K562 (cell line): ENCODE measurements around the gene TPCN1. TPM values are rescaled to one million over a fixed set of nuclear protein-coding genes. Genes with fewer than 3 reads are reported as not detected.

Experiments
- ATAC-seq: fragments of 200-7000 bp; cut with Tn5 transposase; 3 replicates; pipeline ENCODE4 v1.9.1; 2020; ENCODE audit warnings: moderate library complexity
- BruUV-seq: library from RNA; stranded (reverse); fragments of 400-500 nt; replicated peaks from 2 replicates; lab custom pipeline; 2021; lab: Mats Ljungman, UMichigan
- CTCF ChIA-PET: fragments of 300-600 bp; formaldehyde crosslinking; extraction: SDS; loops from one replicate; lab custom pipeline; 2021; ENCODE audit warnings: low intra/inter-chr PET ratio; lab: Yijun Ruan, JAX
- POLR2A ChIA-PET: fragments of 300-600, 350-650 bp; sonication (Branson Sonifier 250); formaldehyde crosslinking; extraction: SDS; loops from one replicate; lab custom pipeline; 2021; ENCODE audit warnings: antibody characterized with exemption, inconsistent platforms; lab: Yijun Ruan, JAX
- DNase-seq, 4 experiments: peaks; one replicate each; pipeline versions ENCODE4 v3.0.0 to v3.0.0-alpha.2; 2011 to 2018; ENCODE audit warnings: low spot score in 3 of 4, mixed read lengths in 3 of 4; ENCODE audit errors: extremely low read depth in 1 of 4
- FAIRE-seq: peaks from 2 replicates; lab custom pipeline; 2011; peaks lifted over from hg19 to GRCh38; lab: Jason Lieb, UNC
- H2AFZ ChIP-seq: 2 replicates; pipeline ENCODE4 v1.6.0; 2011; ENCODE audit warnings: low read depth, low read length, control low read depth, inconsistent platforms
- H3K27ac ChIP-seq: fragments of 200-600 bp; 3 replicates; pipeline ENCODE4 v1.8.0; 2011; ENCODE audit warnings: low read depth, mild to moderate bottlenecking, control low read depth, inconsistent platforms, low read length, moderate library complexity, mixed read lengths; ENCODE audit errors: extremely low read depth
- H3K27me3 ChIP-seq, 2 experiments: fragments of 300-600 bp in 1 of 2; 2 replicates in 1 of 2; 3 replicates in 1 of 2; pipeline versions ENCODE4 v1.6.0 to v1.8.0; 2011; ENCODE audit warnings: inconsistent platforms in 2 of 2, low read length in 2 of 2, mild to moderate bottlenecking in 1 of 2, mixed read lengths in 1 of 2, moderate library complexity in 1 of 2; ENCODE audit not compliant: control insufficient read depth in 2 of 2, insufficient read depth in 2 of 2
- H3K36me3 ChIP-seq: fragments of 300-600 bp; 3 replicates; pipeline ENCODE4 v1.8.0; 2011; ENCODE audit warnings: mild to moderate bottlenecking, low read length, inconsistent platforms; ENCODE audit not compliant: control insufficient read depth, insufficient read depth
- H3K4me1 ChIP-seq, 2 experiments: fragments of 200-600 bp in 1 of 2; replicated peaks in 1 of 2; 2 replicates in 1 of 2; 3 replicates in 1 of 2; pipeline versions ENCODE4 v1.5.1 to v1.8.0; 2011; ENCODE audit warnings: inconsistent platforms in 2 of 2, low read length in 2 of 2, mild to moderate bottlenecking in 1 of 2, mixed read lengths in 1 of 2, moderate library complexity in 1 of 2; ENCODE audit not compliant: control insufficient read depth in 2 of 2, insufficient read depth in 2 of 2
- H3K4me2 ChIP-seq: 2 replicates; pipeline ENCODE4 v1.6.1; 2011; ENCODE audit warnings: low read length, control low read depth, inconsistent platforms, mixed read lengths; ENCODE audit not compliant: insufficient read depth
- H3K4me3 ChIP-seq: fragments of 200-600 bp; sonication (generic), shearing (Covaris generic); 2 replicates; pipeline ENCODE4 v1.5.1; 2016; ENCODE audit warnings: control low read depth, inconsistent platforms
- H3K79me2 ChIP-seq: fragments of 200-600 bp; 3 replicates; pipeline ENCODE4 v1.8.0; 2011; ENCODE audit warnings: low read length, inconsistent platforms; ENCODE audit not compliant: control insufficient read depth, insufficient read depth
- H3K9ac ChIP-seq, 2 experiments: 2 replicates each; pipeline versions ENCODE4 v1.6.0 to v1.6.1; 2011; ENCODE audit warnings: low read depth in 2 of 2, low read length in 2 of 2, control low read depth in 1 of 2, inconsistent platforms in 1 of 2, mild to moderate bottlenecking in 1 of 2, mixed read lengths in 1 of 2; ENCODE audit not compliant: insufficient read depth in 1 of 2
- H3K9me1 ChIP-seq: one replicate; pipeline ENCODE4 v1.6.0; 2011; ENCODE audit warnings: inconsistent platforms, mild to moderate bottlenecking, low read length, moderate library complexity; ENCODE audit not compliant: control insufficient read depth, insufficient read depth
- H3K9me3 ChIP-seq: replicated peaks from 2 replicates; pipeline ENCODE4 v1.5.1; 2011; ENCODE audit warnings: low read depth, low read length, inconsistent platforms; ENCODE audit not compliant: control insufficient read depth, insufficient read depth
- H4K20me1 ChIP-seq: replicated peaks from 2 replicates; pipeline ENCODE4 v1.6.1; 2011; ENCODE audit warnings: low read length, inconsistent platforms, mixed read lengths; ENCODE audit not compliant: control insufficient read depth, insufficient read depth
- BCOR ChIP-seq: fragments of 450-650 bp; IDR thresholded peaks from 2 replicates; pipeline ENCODE4 v1.6.1; 2016
- CHCHD3 ChIP-seq: fragments of 250-450 bp; sonication (Bioruptor Pico); IDR thresholded peaks from 2 replicates; pipeline ENCODE4 v2.1.2; 2022; ENCODE audit warnings: mild to moderate bottlenecking
- CHD4 ChIP-seq: fragments of 200-600 bp; sonication (generic); IDR thresholded peaks from 3 replicates; pipeline ENCODE4 v1.6.1; 2012; ENCODE audit warnings: low read depth, mild to moderate bottlenecking, mixed read lengths, low read length, inconsistent platforms; ENCODE audit not compliant: insufficient read depth, insufficient replicate concordance, poor library complexity, severe bottlenecking
- MYBL2 ChIP-seq, 2 experiments: fragments of 450-650 bp in 1 of 2; sonication (generic) in 1 of 2; formaldehyde crosslinking in 1 of 2; IDR thresholded peaks; 2 replicates each; pipeline versions ENCODE4 v1.6.1 to v1.8.1; 2017 to 2022; ENCODE audit warnings: borderline replicate concordance in 1 of 2, inconsistent platforms in 1 of 2, low read depth in 1 of 2, mild to moderate bottlenecking in 1 of 2, missing genetic modification reagents in 1 of 2, moderate library complexity in 1 of 2
- RBM25 ChIP-seq: fragments of 200-400 bp; formaldehyde crosslinking; IDR thresholded peaks from 2 replicates; pipeline ENCODE4 v1.6.1; 2018; ENCODE audit warnings: low read length, low read depth, moderate library complexity; ENCODE audit not compliant: severe bottlenecking
- THRAP3 ChIP-seq: fragments of 450-650 bp; IDR thresholded peaks from 2 replicates; pipeline ENCODE4 v1.6.1; 2016; ENCODE audit warnings: mild to moderate bottlenecking, inconsistent platforms, borderline replicate concordance
- ZNF121 ChIP-seq: sonication (generic); formaldehyde crosslinking; conservative IDR thresholded peaks from 2 replicates; pipeline ENCODE4 v1.8.0; 2022; ENCODE audit warnings: missing genetic modification reagents
- ZNF24 ChIP-seq: fragments of 450-650 bp; IDR thresholded peaks from 2 replicates; pipeline ENCODE4 v1.6.1; 2016
- ZNF583 ChIP-seq: fragments of 250-450 bp; sonication (Bioruptor Pico); IDR thresholded peaks from 2 replicates; pipeline ENCODE4 v1.4.0; 2020
- WGBS: fragments of 100-300 bp; shearing (Covaris generic); methylation state at CpG from one replicate; pipeline ENCODE4 v1.1.6; 2016; ENCODE audit warnings: low coverage, mixed read lengths; ENCODE audit not compliant: insufficient coverage; ENCODE audit errors: missing lambda C conversion rate; 5-methylcytosine and 5-hydroxymethylcytosine counted together
- in situ Hi-C: fragments of 300-500 bp; cut with MboI; formaldehyde crosslinking; loops from 4 replicates; pipeline ENCODE4 v1.15.0; 2018; ENCODE audit warnings: inconsistent platforms, mixed read lengths
- intact Hi-C: fragments of 100-400 bp; cut with micrococcal nuclease; formaldehyde crosslinking; loops from 2 replicates; pipeline ENCODE4 v1.14.2; 2022
- polyA plus RNA-seq, 8 experiments: library from polyadenylated mRNA; depleted of rRNA in 4 of 8; stranded (reverse) in 5 of 8; unstranded in 3 of 8; fragments of >200 nt; fragmentation: Nextera tagmentation in 2 of 8; fragmentation: Illumina TruSeq in 1 of 8; extraction: Ambion mirVana in 2 of 8; extraction: Trizol in 1 of 8; gene quantifications; 2 replicates each; pipeline versions ENCODE4 v1.2.1 to v1.2.3, GENCODE V29; 2011 to 2014; ENCODE audit warnings: inconsistent platforms in 1 of 8, missing spikeins in 1 of 8
- total RNA-seq, 7 experiments: library from RNA; depleted of rRNA in 6 of 7; stranded (reverse); fragments of >200 nt in 6 of 7; fragmentation: Illumina TruSeq in 2 of 7; extraction: Trizol in 2 of 7; gene quantifications; 2 replicates each; pipeline versions ENCODE4 v1.2.1 to v1.2.3, GENCODE V29; 2011 to 2021; ENCODE audit warnings: low replicate concordance in 1 of 7

Gene TPCN1
- total and polyA plus RNA-seq, 9 of the 15 experiments (the other 6 are each of a cell fraction or from before 2014, with no cell fraction given): 0.80 to 23.8 (median 7.4) TPM

GRCh38 chr12:113318900-113319628, 97.8 kb downstream of the TPCN1 start:
- intact Hi-C loops: no loop called here
- Histone ChIP-seq H3K9me1 (peaks cover 4% of the 10 kb centered on the region), H3K9me3 (no peaks in the 10 kb centered on the region), H3K4me2 (no peak overlapping the region), H3K27ac (no peak overlapping the region), H3K79me2 (no peaks in the 10 kb centered on the region), H4K20me1 (no peaks in the 10 kb centered on the region), H3K9ac (no peak overlapping the region), H3K4me1 (peaks cover 7 to 11% of the 10 kb centered on the region in 2 experiments), H2AFZ (no peak overlapping the region), H3K36me3 (peaks cover 74% of the 10 kb centered on the region), H3K27me3 (no peaks in the 10 kb centered on the region), H3K4me3 (no peak overlapping the region)
- no TSS peak for BruUV-seq
- in situ Hi-C loops: loop anchor here (10.0 kb wide), 1 partner anchor 596 kb away; no protein-coding TSS in a partner anchor
- FAIRE-seq (no peak), ATAC-seq (no peak), DNase-seq (no peak)
- TF ChIP-seq RBM25 (peak; percentile 59), MYBL2 (IDR thresholded peaks at IDR 0.05; ENCODE audit: low read depth) (no peak), MYBL2 (CRISPR knock-in tag; IDR thresholded peaks at IDR 0.05; ENCODE audit: borderline replicate concordance) (no peak), ZNF583 (CRISPR knock-in tag) (no peak), CHCHD3 (no peak), THRAP3 (no peak), CHD4 (peak; percentile 42), ZNF121 (CRISPR knock-in tag) (0 out of 2 replicates have a peak, but pooled peaks have one; percentile 12), ZNF24 (no peak), BCOR (peak; percentile 72; the same call in 1 of the 2 replicates)
- ChIA-PET POLR2A (no interaction called here), CTCF (no interaction called here)
- WGBS: 91% methylated on average over 13 of the region's 15 CpGs
